NT2/D1 (cell line): ENCODE data around the gene ADH7.

Experiments used
- DNase-seq: peaks from one replicate; pipeline ENCODE4 v3.0.0-alpha.2; 2011; ENCODE audit warnings: low read depth, low spot score
- H3K27me3 ChIP-seq: 2 replicates; pipeline ENCODE4 v1.6.0; 2011; ENCODE audit warnings: mild to moderate bottlenecking; ENCODE audit not compliant: insufficient read length, insufficient read depth
- H3K36me3 ChIP-seq: 2 replicates; pipeline ENCODE4 v1.6.1; 2011; ENCODE audit warnings: mild to moderate bottlenecking, low read length, mixed read lengths; ENCODE audit not compliant: insufficient read depth, insufficient read length
- H3K4me1 ChIP-seq: 2 replicates; pipeline ENCODE4 v1.5.1; 2011; ENCODE audit not compliant: insufficient read depth, insufficient read length
- H3K4me3 ChIP-seq: 2 replicates; pipeline ENCODE4 v1.5.1; 2011; ENCODE audit warnings: low read depth; ENCODE audit not compliant: insufficient read length
- H3K9ac ChIP-seq: 2 replicates; pipeline ENCODE4 v1.6.0; 2011; ENCODE audit warnings: low read depth; ENCODE audit not compliant: insufficient read length
- H3K9me3 ChIP-seq: 2 replicates; pipeline ENCODE4 v1.5.1; 2011; ENCODE audit warnings: mild to moderate bottlenecking, low read length; ENCODE audit not compliant: insufficient read depth
- SUZ12 ChIP-seq: IDR thresholded peaks from 2 replicates; pipeline ENCODE4 v1.6.1; 2011; ENCODE audit not compliant: insufficient read length, insufficient read depth; ENCODE audit errors: extremely low read depth
- YY1 ChIP-seq: IDR thresholded peaks from 2 replicates; pipeline ENCODE4 v1.6.1; 2011; ENCODE audit not compliant: insufficient read length, insufficient read depth
- ZNF274 ChIP-seq: IDR thresholded peaks from 2 replicates; pipeline ENCODE4 v1.6.1; 2011; ENCODE audit warnings: mild to moderate bottlenecking, low read depth, low read length

Gene ADH7

DNA sequence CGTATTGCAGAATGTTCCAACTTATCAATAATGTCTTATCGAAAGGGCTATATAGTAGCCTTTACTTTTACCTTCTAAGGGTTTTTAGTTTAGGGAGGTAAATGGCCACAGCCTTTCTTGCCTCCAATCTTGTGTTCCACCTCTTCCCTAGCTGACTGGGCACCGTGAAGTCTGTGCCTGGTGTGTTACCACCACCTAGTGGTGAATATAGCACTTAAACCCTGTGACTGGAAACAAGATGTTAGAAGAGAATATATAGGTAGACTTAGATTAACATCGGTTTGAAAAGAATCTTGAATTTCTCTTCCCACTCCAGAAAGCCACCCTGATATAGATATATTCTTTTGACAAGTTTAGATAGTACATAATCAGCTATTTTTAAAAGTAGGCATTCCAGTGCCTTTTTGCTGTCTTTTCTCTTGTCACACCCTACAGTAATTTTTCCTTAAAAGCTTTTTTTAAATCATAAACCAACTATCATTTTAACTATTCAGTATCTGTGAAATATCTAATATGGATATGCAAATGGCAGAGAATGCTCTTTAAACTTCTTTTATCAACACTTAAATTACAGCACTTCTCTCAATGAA lies 27.8 kb upstream of the ADH7 start:
- Histone ChIP-seq H3K4me3 (no peak overlapping the region), H3K36me3 (no peaks in the 10 kb centered on the region), H3K4me1 (no peaks in the 10 kb centered on the region), H3K9me3 (no peaks in the 10 kb centered on the region), H3K9ac (no peak overlapping the region), H3K27me3 (no peaks in the 10 kb centered on the region)
- peak; percentile 47 for DNase-seq
- no peak for TF ChIP-seq YY1
- no peak for TF ChIP-seq SUZ12
- no peak for TF ChIP-seq ZNF274

DNA sequence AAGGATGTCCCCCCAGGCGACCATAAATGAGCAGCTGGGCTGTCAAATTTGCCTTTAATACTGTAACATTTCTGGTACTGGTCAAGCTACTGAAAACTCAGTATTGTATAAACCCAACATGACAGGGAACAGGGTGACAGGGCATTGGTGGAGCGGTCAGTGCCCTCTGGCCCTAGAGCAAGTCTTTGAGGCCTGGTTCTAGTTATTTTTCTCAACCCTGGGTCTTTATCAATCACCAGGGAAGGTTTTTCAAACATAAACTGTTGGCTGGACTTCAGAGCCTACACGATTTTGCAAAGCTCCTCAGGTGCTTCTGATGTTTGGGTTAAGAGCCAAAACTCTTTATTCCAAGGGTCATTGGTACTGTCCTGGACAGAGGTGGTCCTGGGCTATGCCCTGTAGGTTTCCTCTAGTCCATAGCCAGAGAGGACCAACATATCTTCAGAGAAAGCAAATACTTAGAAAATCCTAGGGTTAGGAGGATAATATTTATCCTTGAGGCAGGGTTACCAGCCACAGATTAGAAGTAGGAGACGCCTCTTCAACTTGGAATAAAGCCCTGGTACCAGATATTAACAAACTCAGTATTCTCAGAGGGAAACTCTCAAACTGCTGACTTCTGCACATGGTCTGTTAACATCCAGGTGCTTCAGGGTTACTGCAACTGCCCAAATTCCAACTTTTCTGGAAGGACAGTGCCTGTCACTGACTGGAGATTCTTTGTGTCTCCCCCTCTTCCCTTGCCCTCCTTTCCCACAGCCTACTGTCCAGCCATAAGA lies 26.7 kb upstream of the ADH7 start:
- TF ChIP-seq SUZ12 (no peak), YY1 (no peak), ZNF274 (no peak)
- no peaks in the 10 kb centered on the region for H3K9me3 ChIP-seq
- H3K36me3 ChIP-seq: no peaks in the 10 kb centered on the region
- DNase-seq: no peak
- no peak overlapping the region for H3K4me3 ChIP-seq
- H3K9ac ChIP-seq: no peak overlapping the region
- H3K27me3 ChIP-seq: no peaks in the 10 kb centered on the region
- H3K4me1 ChIP-seq: no peaks in the 10 kb centered on the region

- TF ChIP-seq ZNF274 (no peak), SUZ12 (no peak), YY1 (no peak)
- H3K4me3 ChIP-seq: no peak overlapping the region
- no peak overlapping the region for H3K9ac ChIP-seq
- no peaks in the 10 kb centered on the region for H3K36me3 ChIP-seq
- H3K4me1 ChIP-seq: no peaks in the 10 kb centered on the region
- no peak for DNase-seq
- H3K9me3 ChIP-seq: no peaks in the 10 kb centered on the region
- H3K27me3 ChIP-seq: no peaks in the 10 kb centered on the region
Measured at GRCh38 chr4:99459546-99460042, 24.5 kb upstream of the ADH7 start.

- no peak overlapping the region for H3K9ac ChIP-seq
- no peak for DNase-seq
- H3K4me3 ChIP-seq: no peak overlapping the region
- TF ChIP-seq YY1 (no peak), SUZ12 (no peak), ZNF274 (no peak)
- H3K4me1 ChIP-seq: no peaks in the 10 kb centered on the region
- no peaks in the 10 kb centered on the region for H3K9me3 ChIP-seq
- H3K27me3 ChIP-seq: no peaks in the 10 kb centered on the region
- H3K36me3 ChIP-seq: no peaks in the 10 kb centered on the region
Measured at GRCh38 chr4:99458911-99459447, 23.8 kb upstream of the ADH7 start.

DNA sequence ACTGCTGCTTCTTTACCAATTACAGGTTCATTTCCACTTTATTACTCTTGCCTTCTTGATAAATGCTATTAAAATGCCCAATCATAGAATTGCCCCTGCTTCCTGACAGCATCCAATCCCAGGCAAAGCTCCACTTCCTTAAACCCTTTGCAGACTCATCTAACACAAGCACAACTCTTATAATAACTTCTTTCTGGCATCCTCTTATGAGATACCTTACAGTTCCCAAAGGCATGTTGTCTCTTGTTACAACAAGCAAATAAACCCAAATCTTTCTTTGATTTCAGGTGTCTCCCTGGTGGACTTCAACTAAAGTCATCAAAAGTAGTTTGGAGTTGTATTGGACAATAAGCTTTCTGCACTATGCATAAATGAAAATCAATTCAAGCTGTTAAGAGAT lies 22.5 kb upstream of the ADH7 start:
- H3K36me3 ChIP-seq: no peaks in the 10 kb centered on the region
- no peak overlapping the region for H3K9ac ChIP-seq
- peaks cover under 1% of the 10 kb centered on the region; the same call in 1 of the 2 replicates for H3K9me3 ChIP-seq
- H3K27me3 ChIP-seq: no peaks in the 10 kb centered on the region
- no peak overlapping the region for H3K4me3 ChIP-seq
- DNase-seq: no peak
- no peaks in the 10 kb centered on the region for H3K4me1 ChIP-seq
- no peak for TF ChIP-seq SUZ12
- TF ChIP-seq ZNF274: no peak
- TF ChIP-seq YY1: no peak

DNA sequence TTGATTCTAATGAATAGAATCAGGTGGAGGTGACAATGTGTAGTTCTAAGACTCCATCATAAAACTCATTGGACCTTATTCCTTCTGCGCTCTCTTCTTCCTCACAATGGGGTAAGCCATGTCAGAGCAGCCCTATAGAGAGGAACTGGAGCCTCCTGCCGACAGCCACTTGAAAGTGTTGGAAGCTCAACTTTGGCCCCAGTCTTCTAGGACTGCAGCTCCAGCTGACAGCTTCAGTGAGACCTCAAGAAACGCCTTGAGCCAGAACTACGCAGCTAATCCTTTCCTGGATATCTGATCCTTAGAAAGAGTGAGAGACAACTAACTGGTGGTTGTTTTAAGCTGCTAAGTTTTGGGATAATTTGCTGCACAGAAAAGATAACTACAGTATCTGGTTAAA lies 22.1 kb upstream of the ADH7 start:
- H3K9me3 ChIP-seq: peaks cover 5% of the 10 kb centered on the region; the same call in 1 of the 2 replicates
- no peaks in the 10 kb centered on the region for H3K36me3 ChIP-seq

GRCh38 chr4:99447513-99447912 lies 12.4 kb upstream of the ADH7 start:
- H3K9me3 ChIP-seq: peaks cover 3% of the 10 kb centered on the region; the same call in 1 of the 2 replicates
- no peaks in the 10 kb centered on the region for H3K36me3 ChIP-seq
- H3K4me1 ChIP-seq: no peaks in the 10 kb centered on the region
- H3K4me3 ChIP-seq: no peak overlapping the region
- DNase-seq: no peak
- TF ChIP-seq SUZ12: no peak
- TF ChIP-seq YY1: no peak
- TF ChIP-seq ZNF274: no peak
- no peaks in the 10 kb centered on the region for H3K27me3 ChIP-seq
- H3K9ac ChIP-seq: no peak overlapping the region

More for the DNA sequence above, 22.1 kb upstream of the ADH7 start:
- no peak overlapping the region for H3K9ac ChIP-seq
- no peak for DNase-seq
- H3K27me3 ChIP-seq: no peaks in the 10 kb centered on the region
- no peak for TF ChIP-seq YY1
- no peak for TF ChIP-seq ZNF274
- no peak for TF ChIP-seq SUZ12
- no peak overlapping the region for H3K4me3 ChIP-seq
- no peaks in the 10 kb centered on the region for H3K4me1 ChIP-seq
